GM18498 (cell line): ENCODE data around the gene GTPBP10.
"Not testable (repeated sequence)": the region's sequence is repeated elsewhere in the genome, so short reads cannot be mapped to it uniquely, and the experiment has no call there.

Experiments
- ATAC-seq: cut with Tn5 transposase; IDR thresholded peaks from one replicate; pipeline ENCODE4 v1.9.1; 2021; ENCODE audit warnings: mild to moderate bottlenecking, moderate library complexity; ENCODE audit not compliant: unreplicated experiment

The GTPBP10 gene

DNA sequence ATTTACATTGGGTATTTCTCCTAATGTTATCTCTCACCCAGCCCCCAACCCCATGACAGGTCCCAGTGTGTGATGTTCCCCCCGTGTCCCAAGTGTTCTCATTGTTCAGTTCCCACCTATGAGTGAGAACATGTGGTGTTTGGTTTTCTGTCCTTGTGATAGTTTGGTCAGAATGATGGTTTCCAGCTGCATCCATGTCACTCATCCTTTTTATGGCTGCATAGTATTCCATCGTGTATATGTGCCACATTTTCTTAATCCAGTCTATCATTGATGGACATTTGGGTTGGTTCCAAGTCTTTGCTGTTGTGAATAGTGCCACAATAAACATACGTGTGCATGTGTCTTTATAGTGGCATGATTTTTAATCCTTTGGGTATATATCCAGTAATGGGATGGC, 3.5 kb downstream of the GTPBP10 start:
- not testable (repeated sequence) for ATAC-seq

DNA sequence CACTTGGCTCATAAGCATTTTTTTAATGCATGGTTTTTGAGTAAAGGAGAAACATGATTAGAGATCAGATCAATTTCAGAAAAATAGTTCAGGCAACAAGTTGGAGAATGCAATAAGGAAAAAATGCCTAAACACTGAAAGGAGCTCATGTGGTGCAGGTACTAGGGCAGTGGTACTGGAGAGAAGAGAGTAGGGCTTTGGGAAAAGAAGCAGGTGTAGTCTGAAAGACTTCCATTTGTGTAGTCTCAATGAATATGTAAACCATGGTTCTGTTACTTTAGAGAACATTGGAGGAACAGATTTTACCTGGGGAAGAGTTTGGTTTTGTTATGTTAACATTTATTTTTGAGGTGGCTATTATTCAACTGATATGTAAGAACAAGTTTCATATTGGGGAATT, 5.5 kb downstream of the GTPBP10 start:
- ATAC-seq: no peak

DNA sequence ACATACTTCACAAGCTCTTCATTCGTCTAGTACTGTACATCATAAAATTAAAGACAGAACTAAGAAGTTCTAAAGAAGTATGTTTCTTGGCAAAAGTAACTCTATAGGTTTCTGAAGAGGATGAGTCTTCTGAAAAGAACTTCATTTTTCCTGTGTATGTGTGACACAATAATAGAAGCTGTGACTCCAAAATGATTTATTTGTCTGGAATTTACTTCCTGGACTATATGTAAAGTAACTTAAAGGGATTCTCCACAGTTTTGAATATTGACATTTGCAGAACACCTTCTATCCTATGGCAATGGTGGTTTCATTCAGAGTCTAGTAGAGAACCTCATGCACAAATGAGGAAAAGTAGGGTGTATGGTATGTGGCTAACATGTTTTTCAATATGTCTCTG, 36.9 kb downstream of the GTPBP10 start:
- ATAC-seq: no peak

DNA sequence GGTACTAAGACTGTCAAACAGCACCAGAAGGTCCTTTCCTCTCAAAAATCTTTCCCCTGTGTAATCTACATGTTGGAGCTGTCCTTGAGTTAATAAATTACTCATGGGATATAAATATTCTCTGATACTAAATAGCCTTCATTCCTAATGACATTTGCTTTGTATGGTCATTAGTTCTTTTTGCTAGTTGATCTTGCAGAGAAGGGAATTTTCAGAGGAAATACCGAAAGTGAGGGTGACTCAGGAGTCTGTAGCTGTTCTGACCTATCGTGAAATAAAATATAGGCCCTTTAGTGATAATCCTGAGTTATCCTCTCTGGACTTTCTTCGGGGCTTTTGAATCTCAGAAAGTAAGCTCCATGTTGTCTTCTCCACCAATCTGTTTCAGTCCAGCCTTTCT, 37.3 kb downstream of the GTPBP10 start:
- no peak for ATAC-seq

DNA sequence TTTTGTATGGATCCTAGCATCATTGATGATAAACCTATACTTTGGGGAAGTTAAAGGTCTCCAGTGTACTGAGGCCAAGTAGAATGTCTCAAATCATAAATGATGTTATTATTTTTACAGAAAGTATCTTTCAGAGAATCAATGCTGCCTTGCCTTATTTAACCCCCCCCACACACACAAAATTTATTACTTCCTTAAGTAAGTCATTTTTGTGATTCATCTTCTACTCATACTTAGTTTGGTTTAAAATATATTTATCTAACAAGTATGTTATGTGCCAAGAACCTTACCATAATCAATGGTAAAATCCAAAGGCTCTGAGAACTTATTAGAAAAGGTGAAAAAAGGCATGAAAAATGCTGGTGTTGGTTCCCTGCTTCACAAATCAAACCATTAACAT, 37.9 kb downstream of the GTPBP10 start:
- no peak for ATAC-seq

DNA sequence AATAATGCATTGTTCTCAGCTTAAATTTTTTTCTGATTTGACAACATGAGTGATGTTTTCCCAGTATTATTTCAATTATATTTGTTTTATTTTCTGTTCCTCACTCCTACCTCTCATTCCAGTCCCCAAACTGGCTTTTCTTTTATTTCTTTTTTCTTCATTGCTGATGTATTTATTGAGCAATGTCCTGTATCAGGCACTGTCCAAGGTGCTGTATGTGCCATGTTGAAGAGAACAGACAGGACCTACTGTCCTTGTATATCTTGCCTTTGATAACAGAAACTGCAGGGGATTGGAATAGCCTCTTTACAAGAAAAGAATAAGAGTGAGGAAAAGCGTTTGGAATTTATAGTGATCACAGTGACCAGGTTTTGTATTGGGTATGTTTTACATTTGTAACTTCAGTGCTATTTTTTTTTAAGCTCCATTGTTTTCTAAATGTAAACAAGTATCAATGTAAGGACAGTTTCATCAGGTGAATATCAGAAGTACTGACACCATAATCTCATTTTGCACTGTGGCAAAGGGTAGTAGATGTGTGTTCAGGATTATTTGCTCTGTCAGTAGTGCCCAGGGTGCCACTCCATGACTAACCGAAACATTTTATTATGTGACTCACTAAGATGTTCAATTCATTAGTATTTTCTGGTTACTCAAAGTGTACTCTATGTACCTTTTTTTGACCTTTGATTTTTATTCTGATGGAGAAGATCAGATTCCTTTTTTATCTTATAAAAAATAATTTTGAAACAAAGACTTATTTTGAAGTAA, 41.1 kb downstream of the GTPBP10 start:
- no peak for ATAC-seq

DNA sequence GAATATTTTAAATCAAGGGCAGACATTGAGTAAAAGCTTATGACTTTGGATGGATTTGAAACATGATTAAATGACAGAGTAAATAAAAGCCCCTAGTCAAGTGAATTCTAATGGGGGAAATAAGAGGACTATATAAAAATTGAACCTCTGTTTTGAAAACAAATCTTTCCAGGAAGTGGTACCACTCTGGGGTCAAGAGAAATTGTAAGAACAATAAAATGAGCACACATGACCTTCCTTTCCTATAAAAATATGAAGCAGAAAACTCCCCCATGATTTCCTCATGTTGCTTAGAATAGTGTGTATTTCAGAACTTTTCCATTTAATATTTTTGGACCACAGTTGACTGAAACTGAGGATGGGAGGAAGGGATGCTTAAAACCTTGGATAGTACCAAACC, 44.4 kb downstream of the GTPBP10 start:
- ATAC-seq: no peak

DNA sequence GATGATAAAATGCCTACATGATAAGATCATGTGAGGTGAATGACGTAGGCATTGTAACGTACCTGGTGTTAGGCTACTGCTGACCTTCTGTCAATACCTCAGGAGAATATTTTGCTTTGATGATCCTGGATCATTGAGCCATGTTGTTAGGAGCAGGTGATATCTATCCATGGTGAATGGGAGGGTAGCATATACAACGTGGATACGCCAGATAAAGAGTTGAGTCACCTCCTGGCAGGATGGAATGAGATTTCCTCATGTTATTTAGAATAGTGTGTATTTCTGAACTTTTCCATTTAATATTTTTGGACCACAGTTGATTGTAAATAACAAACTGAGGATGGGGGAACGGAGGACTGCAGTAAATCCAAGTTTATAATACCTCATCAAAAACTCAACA, 45.0 kb downstream of the GTPBP10 start:
- ATAC-seq: no peak

DNA sequence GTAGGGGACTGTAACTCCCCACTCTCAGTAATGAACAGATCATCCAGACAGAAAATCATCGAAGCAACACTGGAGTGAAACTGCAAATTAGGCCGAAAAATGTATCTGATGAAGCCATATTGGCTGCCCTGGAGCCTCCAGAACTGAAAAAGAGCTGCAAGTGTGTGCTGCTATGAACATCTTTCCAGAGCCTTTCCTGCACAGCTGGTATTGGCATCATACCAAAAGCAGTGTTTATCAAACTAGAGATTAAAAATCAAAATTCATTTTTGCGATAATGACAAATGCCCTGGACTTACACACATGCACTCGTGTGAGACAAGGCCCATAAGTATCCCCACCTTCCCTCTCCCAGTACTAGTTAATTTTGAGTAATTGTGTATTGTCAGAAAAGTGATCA, 49.9 kb downstream of the GTPBP10 start:
- ATAC-seq: no peak

DNA sequence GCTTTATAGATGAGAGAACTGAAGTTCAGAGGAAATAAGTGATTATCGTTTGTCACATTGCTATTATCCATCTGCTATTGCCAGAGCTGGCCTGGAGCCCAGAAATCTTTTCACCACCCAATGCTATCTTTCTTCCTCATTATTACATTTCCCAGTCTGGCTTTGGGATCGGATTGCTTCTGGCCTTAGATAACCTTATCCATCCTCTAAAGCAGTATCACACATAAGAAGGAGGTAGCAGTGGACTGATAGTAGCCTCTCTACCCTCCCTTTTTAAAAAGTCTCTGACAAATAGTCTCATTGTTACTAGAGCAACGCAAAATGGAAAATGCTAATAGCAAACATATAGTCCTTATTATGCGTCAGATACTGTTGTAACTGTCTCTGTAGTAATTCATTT, 55.5 kb downstream of the GTPBP10 start:
- no peak for ATAC-seq

DNA sequence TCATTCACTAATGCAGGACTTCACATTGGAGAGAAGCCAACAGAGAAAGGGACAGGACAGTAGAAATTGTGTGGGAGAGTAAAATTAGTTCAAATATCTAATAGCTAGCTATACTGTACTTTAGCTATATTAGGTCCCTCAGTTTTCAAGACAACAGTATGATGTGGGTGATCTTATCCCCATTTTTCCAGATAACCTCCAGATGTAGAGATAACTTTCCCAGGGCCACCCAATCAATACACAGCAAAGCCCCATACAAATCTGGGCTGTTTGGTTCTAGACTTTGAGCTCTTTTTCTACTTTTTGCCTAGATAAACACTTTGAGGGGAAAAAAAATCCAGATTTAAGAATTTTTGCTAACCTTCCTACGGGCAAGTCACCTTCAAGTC, 56.3 kb downstream of the GTPBP10 start:
- ATAC-seq: no peak

DNA sequence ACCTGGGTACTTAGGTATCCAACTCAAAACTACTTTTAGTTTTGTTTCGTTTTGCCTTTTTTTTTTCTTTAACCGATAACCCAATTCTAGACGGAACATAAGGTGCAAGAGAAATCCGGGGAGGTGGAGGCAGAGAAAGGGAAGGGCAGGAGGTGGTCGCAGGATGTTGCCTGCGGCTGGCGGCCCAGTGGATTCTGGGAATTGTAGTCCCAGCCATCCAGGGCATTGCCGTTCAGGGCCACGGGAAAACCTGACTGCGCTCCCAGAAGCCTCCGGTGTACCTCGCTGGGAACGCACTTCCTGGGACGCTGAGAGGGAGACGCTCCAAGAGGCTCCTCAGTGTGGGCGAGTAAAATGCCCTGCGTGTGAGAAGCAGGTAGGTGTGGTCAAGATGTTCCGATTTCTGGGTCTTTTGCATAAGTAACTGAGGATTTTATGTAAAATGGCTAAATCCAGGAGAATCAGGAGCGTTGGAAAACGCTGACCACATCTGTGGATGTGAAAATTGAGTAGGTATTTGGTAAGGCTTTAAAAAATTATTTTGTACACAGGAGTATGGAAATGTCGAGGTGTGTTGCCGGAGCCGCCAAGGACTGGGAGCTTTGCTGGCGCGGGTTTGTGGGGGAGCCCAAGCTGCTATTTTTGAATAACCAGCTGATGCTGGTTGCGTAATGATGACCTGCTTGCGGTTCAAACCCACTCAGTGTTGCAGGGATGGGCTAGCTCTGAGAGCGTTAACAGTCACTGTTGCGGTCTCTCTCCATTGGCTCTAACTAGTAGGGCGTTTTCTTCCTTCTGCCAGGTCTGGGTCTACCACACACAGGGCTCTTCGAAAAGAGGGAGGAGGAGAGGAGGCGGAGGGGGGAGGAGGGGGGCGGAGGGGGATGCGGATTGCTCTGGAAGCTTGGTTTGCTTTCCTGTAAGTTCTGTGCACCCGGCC, 56.9 kb downstream of the GTPBP10 start, which contains the start of gene CLDN12:
CLDN12 (plus strand) TSS at position 288 of the 940 bp plus-strand sequence. CDS start 9,216 bp downstream, outside the sequence.
- peak; percentile 96 for ATAC-seq

DNA sequence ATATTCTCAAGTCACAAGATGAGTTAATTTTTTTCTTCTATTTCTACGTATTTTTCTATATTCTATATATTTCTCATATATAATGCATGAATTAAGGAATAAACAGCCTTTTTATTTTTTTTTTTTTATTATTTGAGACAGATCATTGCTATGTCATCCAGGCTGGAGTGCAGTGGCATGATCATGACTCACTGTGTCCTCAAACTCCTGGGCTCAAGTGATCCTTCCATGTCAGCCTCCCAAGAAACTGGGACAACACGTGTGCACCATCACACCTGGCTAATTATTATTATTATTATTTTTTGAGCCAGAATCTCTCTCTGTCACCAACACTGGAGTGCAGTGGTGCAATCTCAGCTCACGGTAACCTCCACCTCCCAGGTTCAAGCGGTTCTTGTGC, 58.3 kb downstream of the GTPBP10 start:
- no peak for ATAC-seq

DNA sequence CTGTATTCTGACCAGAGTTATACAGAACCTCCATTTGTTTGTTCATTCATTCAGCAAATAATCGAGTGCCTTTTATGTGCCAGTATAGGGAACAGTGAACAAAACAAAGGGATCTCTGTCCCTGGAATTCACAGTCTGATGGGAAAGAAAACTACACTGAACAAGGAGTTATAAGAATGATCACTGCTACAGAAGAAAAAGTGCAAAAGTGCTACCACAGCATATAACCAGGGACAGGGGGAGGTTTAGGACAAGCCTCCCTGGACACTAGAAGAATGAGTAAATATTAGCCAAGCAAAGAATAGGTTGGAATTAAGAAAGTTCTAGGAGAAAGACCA, 60.9 kb downstream of the GTPBP10 start:
- no peak for ATAC-seq

DNA sequence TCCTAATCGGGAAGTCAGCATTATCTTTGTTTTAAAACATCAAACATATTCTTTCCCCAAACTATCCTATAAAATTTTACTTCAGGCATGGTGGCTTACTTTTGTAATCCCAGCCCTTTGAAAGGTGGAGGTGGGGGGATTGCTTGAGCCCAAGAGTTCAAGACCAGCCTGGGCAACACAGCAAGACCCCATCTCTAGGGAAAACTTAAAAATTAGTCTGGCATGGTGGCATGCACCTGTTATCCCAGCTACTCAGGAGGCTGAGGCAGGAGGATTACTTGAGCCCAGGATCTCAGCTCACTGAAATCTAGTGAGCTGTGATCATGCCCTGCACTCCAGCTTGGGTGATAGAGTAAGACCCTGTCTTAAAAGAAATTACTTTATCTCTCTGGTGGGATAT, 61.6 kb downstream of the GTPBP10 start:
- no peak for ATAC-seq

DNA sequence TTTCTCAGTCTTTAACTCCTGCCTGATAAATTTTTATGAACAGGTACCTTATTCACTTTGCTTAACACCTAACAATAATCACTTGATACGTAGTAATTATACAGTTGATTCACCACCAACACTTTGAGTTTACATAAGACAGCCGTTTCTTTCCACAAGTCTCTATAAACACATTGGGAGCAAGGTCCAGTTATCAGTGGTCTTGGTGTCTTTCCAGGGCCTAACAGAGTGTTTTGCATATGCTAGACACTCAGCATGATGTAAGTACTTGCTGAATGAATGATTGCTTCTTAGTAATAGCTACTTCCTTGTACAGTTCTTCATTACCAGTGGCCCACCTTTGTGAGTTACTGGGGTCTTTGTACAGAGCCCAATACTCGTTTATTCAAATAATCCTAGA, 63.2 kb downstream of the GTPBP10 start:
- ATAC-seq: no peak

DNA sequence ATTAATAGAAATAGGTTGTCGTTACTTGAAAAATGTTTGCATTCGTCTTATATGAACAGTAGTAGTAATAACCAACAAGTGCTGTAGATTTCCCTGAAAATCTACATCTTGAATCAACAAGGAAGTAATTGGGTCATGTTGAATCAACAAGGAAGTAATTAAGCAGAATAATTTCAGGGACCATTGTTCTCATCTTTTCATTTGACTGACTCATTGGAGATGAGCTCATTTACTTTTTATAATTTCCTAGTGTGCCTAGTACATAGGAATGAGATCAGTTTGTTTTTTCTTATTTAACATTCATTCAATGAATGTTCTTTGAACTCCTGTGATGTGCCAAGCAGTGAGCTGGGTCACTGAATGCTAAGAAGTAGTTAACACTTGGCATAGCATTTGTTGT, 65.0 kb downstream of the GTPBP10 start:
- no peak for ATAC-seq

DNA sequence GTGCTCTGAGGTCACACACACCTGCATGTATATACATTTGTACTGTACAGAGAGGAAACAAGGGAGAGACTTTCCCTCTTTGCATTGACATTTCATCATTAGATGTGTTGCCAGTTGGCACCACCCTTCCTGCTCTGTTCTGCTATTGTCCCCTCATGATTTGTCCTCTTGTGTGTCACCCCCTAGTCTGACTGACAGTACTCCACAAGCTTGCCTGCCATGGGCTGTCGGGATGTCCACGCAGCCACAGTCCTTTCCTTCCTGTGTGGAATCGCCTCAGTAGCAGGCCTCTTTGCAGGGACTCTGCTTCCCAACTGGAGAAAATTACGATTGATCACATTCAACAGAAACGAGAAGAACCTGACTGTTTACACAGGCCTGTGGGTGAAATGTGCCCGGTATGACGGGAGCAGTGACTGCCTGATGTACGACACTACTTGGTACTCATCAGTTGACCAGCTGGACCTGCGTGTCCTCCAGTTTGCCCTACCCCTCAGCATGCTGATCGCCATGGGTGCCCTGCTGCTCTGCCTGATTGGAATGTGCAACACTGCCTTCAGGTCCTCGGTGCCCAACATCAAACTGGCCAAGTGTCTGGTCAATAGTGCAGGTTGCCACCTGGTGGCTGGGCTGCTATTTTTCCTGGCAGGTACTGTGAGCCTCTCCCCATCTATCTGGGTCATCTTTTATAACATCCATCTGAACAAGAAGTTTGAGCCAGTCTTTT, 66.1 kb downstream of the GTPBP10 start:
- peak; percentile 65 for ATAC-seq

DNA sequence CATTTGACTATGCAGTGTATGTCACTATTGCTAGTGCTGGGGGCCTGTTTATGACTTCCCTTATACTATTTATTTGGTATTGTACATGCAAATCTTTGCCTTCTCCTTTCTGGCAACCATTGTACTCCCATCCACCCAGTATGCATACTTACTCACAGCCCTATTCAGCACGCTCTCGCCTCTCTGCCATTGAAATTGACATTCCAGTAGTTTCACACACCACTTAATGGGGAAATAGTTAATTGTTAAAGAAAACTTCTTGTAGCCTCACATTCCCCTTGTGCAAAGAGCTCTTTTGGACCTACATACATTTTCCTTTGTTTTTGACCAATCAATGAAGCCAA, 66.6 kb downstream of the GTPBP10 start:
- no peak for ATAC-seq

DNA sequence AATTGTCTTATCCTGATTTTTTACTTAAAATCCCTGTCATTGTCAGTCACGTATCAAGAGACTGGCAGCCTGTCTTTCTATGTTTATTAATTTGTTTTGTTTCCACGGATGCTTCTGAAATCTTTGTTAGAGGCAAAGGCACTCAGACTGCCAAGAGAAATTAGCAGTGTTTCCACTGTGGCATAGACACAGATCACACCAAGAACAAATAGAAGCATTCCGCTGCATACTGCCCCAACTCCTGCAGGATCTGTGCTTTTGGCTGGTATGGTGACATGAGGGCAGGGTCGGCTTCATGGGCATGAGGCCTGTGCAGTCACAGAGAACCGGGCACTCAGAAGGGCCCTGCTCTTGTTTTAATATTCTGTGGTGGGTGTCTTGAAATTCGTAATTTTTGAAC, 75.1 kb downstream of the GTPBP10 start:
- no peak for ATAC-seq

DNA sequence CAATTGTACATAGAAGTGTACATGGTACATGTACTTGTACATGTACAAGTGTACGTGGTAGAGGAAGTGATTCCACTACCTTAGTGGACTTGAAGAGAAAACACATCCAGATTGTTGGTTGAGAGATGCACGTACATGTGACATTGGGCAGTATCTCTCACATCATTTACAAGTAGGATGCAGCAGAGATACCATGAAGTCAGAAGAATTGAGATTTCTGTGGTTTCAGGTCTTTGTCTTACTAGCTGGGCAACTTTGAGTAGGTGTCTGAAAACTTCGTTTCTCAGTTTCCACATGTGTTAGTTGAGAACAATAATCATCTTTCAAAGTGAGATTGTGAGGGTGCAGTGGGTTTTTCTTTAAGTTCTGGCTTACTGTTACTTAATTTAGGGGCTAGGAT, 78.2 kb downstream of the GTPBP10 start:
- peak; percentile 97 for ATAC-seq

DNA sequence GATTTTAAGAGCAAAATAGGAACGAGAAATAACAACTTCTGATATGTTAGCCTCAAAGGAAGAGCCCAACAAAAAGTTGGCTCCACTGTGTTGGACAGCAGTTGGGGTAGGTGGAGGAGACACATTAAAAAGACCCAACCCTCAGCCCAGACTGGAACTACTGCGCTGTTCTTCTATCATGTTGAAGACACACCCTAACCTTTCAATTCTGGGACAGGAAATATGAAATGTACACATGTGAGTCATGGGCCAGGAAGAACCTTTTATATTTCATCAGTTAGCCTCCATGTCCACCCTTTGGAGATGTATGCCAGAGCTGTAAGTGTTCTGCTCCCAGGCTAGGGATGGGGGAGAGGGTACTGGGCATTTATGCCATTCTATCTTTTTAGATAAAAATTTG, 78.9 kb downstream of the GTPBP10 start:
- ATAC-seq: no peak
